Hepatocyte (in vitro differentiated cells): ENCODE measurements around the gene MCRS1. TPM values are rescaled to one million over a fixed set of nuclear protein-coding genes. Genes with fewer than 3 reads are reported as not detected.
A peak's percentile ranks its signal among the peaks of the same experiment; 100 is the strongest.

Experiments used
- DNase-seq: peaks from one replicate; pipeline ENCODE4 v3.0.0-alpha.2; 2016; ENCODE audit warnings: low spot score
- H2AFZ ChIP-seq: fragments of 200-600 bp; sonication (generic); 2 replicates; pipeline ENCODE4 v1.6.0; 2016; ENCODE audit warnings: antibody characterized with exemption, mild to moderate bottlenecking
- H3K27ac ChIP-seq: fragments of 200-600 bp; sonication (generic); 2 replicates; pipeline ENCODE4 v1.5.1; 2016; ENCODE audit warnings: mild to moderate bottlenecking
- H3K27me3 ChIP-seq: fragments of 200-600 bp; sonication (generic); 2 replicates; pipeline ENCODE4 v1.6.1; 2016
- H3K36me3 ChIP-seq: fragments of 200-600 bp; sonication (generic); replicated peaks from 2 replicates; pipeline ENCODE4 v1.5.1; 2016; ENCODE audit warnings: low read depth; ENCODE audit not compliant: insufficient read depth
- H3K4me1 ChIP-seq: fragments of 200-600 bp; sonication (generic); 2 replicates; pipeline ENCODE4 v1.5.1; 2016; ENCODE audit warnings: mild to moderate bottlenecking, moderate library complexity; ENCODE audit not compliant: insufficient read depth
- H3K4me2 ChIP-seq: fragments of 200-600 bp; sonication (generic); 2 replicates; pipeline ENCODE4 v1.6.0; 2016
- H3K4me3 ChIP-seq: fragments of 200-600 bp; sonication (generic); 2 replicates; pipeline ENCODE4 v1.5.1; 2016; ENCODE audit warnings: mild to moderate bottlenecking
- H3K79me2 ChIP-seq: fragments of 200-600 bp; sonication (generic); 2 replicates; pipeline ENCODE4 v1.6.0; 2017; ENCODE audit warnings: mild to moderate bottlenecking
- H3K9me2 ChIP-seq: fragments of 200-600 bp; sonication (generic); replicated peaks from 2 replicates; pipeline ENCODE4 v1.6.0; 2017; ENCODE audit warnings: mild to moderate bottlenecking; ENCODE audit not compliant: insufficient read depth
- H3K9me3 ChIP-seq: fragments of 200-600 bp; sonication (generic); 2 replicates; pipeline ENCODE4 v1.5.1; 2016; ENCODE audit warnings: low read depth, mild to moderate bottlenecking
- H4K20me1 ChIP-seq: fragments of 200-600 bp; sonication (generic); 2 replicates; pipeline ENCODE4 v1.6.0; 2016; ENCODE audit warnings: mild to moderate bottlenecking; ENCODE audit not compliant: insufficient read depth, poor library complexity, severe bottlenecking
- EZH2 ChIP-seq: fragments of 200-600 bp; sonication (generic); IDR thresholded peaks from 2 replicates; pipeline ENCODE4 v1.6.1; 2016; ENCODE audit warnings: antibody characterized with exemption, mild to moderate bottlenecking, borderline replicate concordance
- EZH2phosphoT487 ChIP-seq: fragments of 200-600 bp; sonication (generic); IDR thresholded peaks from one replicate; pipeline ENCODE4 v1.6.1; 2018; ENCODE audit warnings: antibody characterized with exemption, mild to moderate bottlenecking, low read depth, moderate library complexity; ENCODE audit not compliant: unreplicated experiment, severe bottlenecking
- WGBS: methylation state at CpG from one replicate; pipeline ENCODE4 v1.1.6; 2016; ENCODE audit warnings: low lambda C conversion rate; ENCODE audit errors: missing lambda C conversion rate; 5-methylcytosine and 5-hydroxymethylcytosine counted together
- polyA plus RNA-seq: library from polyadenylated mRNA; unstranded; fragments of >200 nt; fragmentation: Nextera tagmentation; extraction: Ambion mirVana; gene quantifications from 2 replicates; pipeline ENCODE4 v1.2.1, GENCODE V29; 2016
- total RNA-seq: library from RNA; depleted of rRNA; stranded (reverse); fragments of >200 nt; gene quantifications from 2 replicates; pipeline ENCODE4 v1.2.3, GENCODE V29; 2014
- TF ChIP-seq, protein P1 (sequence below): fragments of 200-600 bp; sonication (generic); IDR thresholded peaks from 2 replicates; pipeline ENCODE4 v1.5.1; 2016; ENCODE audit warnings: antibody characterized with exemption, mild to moderate bottlenecking; ENCODE audit not compliant: poor library complexity

MCRS1 gene
- total and polyA plus RNA-seq, 2 experiments from 2014 or later: 51.4 to 57.7 TPM

DNA sequence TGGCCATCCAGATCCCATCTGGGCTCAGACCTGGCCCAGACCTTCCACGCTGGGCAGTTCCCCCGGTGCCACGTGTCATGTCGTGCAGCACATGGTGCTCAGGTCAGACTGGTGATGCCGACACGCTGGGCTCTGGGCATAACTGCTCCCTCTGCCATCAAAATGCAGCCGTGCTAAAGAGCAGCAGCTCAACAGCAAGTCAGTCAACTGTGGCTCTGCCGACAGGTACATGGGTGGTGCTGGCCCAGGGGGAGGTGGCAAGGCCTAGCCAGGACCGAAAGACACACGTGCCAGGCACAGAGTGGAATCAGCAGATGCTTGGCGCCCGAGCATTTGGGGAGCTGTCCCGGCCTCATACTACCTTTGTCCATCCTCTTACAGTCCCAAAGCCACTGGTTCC, 1.6 kb downstream of the MCRS1 start:
- peaks cover 45% of the 10 kb centered on the region for H3K79me2 ChIP-seq
- DNase-seq: no peak
- 95% methylated on average over 13 of the region's 13 CpGs for WGBS
- H3K4me1 ChIP-seq: peaks cover 5% of the 10 kb centered on the region
- H4K20me1 ChIP-seq: no peaks in the 10 kb centered on the region
- no peak overlapping the region for H2AFZ ChIP-seq
- no peaks in the 10 kb centered on the region for H3K9me2 ChIP-seq
- no peaks in the 10 kb centered on the region for H3K9me3 ChIP-seq
- H3K4me2 ChIP-seq: peak overlapping the region; percentile 95
- no peaks in the 10 kb centered on the region for H3K27me3 ChIP-seq
- H3K27ac ChIP-seq: no peak overlapping the region
- no peak overlapping the region for H3K4me3 ChIP-seq
- no peaks in the 10 kb centered on the region for H3K36me3 ChIP-seq
- TF ChIP-seq EZH2 (no peak), EZH2phosphoT487 (no peak)
- TF ChIP-seq, protein P1, sequence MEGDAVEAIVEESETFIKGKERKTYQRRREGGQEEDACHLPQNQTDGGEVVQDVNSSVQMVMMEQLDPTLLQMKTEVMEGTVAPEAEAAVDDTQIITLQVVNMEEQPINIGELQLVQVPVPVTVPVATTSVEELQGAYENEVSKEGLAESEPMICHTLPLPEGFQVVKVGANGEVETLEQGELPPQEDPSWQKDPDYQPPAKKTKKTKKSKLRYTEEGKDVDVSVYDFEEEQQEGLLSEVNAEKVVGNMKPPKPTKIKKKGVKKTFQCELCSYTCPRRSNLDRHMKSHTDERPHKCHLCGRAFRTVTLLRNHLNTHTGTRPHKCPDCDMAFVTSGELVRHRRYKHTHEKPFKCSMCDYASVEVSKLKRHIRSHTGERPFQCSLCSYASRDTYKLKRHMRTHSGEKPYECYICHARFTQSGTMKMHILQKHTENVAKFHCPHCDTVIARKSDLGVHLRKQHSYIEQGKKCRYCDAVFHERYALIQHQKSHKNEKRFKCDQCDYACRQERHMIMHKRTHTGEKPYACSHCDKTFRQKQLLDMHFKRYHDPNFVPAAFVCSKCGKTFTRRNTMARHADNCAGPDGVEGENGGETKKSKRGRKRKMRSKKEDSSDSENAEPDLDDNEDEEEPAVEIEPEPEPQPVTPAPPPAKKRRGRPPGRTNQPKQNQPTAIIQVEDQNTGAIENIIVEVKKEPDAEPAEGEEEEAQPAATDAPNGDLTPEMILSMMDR: no peak

DNA sequence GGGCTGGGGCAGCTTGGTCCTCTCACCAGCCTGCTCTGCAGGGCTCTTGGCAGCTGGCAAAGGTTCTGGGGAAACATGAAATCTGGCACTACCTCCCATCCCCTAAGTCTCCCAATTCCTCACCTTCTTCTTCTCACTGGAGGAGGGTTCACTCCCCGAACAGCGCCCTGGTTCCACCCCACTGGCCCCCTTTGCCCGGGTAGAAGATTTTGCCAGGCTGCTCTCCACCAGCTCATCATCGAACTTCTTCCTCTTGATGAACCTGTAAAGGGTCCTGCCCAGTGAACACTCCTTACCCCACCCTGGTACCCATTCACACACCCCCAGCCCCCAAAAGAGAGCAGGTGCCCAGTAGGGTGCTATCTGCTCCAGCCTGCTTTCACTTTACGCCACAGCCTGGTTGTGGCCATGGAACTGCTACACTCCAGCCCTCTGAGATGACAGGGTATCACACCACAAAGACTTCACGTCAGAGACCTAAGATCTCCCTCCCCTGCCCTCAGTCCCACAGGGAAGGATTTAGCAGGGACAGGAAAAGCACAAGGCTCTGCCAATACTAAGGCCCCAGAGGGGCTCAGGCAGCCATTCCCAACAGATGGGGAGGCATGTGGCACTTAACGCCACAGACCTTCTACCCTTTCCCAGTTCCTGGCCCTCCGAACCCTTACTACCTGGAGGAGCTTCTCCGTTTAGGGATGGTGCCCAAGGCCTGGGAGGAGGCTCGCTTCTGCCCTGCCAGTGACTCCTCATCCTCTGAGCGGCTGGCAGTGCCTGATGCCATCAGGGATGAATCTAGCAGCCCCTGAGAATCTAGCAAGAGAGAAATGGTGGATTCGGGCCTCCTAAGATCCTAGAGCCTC, 2.3 kb downstream of the MCRS1 start:
- 94% methylated on average over 12 of the region's 12 CpGs for WGBS
- no peaks in the 10 kb centered on the region for H3K36me3 ChIP-seq
- H3K9me2 ChIP-seq: no peaks in the 10 kb centered on the region
- H3K4me3 ChIP-seq: no peak overlapping the region
- H2AFZ ChIP-seq: no peak overlapping the region
- H3K79me2 ChIP-seq: peaks cover 40% of the 10 kb centered on the region
- H3K27me3 ChIP-seq: no peaks in the 10 kb centered on the region
- DNase-seq: no peak
- no peaks in the 10 kb centered on the region for H4K20me1 ChIP-seq
- peaks cover 5% of the 10 kb centered on the region for H3K4me1 ChIP-seq
- no peaks in the 10 kb centered on the region for H3K9me3 ChIP-seq
- TF ChIP-seq EZH2 (no peak), EZH2phosphoT487 (no peak)
- TF ChIP-seq, protein P1: no peak
- H3K27ac ChIP-seq: no peak overlapping the region
- H3K4me2 ChIP-seq: no peak overlapping the region

DNA sequence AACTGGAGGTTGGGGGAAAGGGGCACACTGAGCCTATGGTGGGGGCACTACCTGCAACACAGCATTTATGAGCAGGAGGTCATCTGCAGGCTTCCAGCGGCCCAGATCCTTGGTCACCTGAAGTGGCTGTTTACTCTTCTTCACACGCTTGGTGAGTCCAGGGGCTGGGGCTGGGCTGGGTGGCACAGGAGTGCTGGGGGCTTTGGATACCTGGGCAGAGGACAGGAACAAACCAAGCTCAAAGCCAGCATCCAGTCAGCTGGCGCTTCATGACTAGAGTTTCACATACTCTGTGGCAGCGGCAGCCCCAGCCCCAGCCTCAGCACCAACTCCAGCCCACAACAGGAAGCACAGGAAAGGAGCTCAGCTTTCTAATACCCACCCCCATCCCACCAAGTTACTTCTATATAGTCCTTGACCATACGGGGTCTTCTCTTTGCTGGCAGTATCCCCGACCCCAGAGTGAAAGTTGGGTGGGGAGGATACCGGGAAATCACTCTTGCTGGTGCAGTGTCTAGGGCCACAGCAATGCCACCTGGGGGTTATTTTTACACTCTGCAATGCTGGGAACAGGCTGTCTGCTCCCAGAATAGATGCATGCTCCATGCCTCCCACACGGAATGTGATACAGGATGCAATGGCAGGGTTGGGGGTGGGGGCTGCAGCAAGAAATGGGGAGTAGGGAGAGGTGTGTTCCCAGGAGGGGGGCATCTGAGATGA, 3.1 kb downstream of the MCRS1 start:
- H3K4me1 ChIP-seq: peaks cover 5% of the 10 kb centered on the region
- no peak for DNase-seq
- H3K4me2 ChIP-seq: no peak overlapping the region
- no peaks in the 10 kb centered on the region for H3K27me3 ChIP-seq
- H3K4me3 ChIP-seq: no peak overlapping the region
- no peaks in the 10 kb centered on the region for H3K36me3 ChIP-seq
- peaks cover 32% of the 10 kb centered on the region for H3K79me2 ChIP-seq
- no peaks in the 10 kb centered on the region for H3K9me3 ChIP-seq
- no peak overlapping the region for H2AFZ ChIP-seq
- TF ChIP-seq, protein P1: no peak
- no peak for TF ChIP-seq EZH2phosphoT487
- no peak for TF ChIP-seq EZH2
- H4K20me1 ChIP-seq: no peaks in the 10 kb centered on the region
- no peak overlapping the region for H3K27ac ChIP-seq
- H3K9me2 ChIP-seq: no peaks in the 10 kb centered on the region
- WGBS: 96% methylated on average over 8 of the region's 8 CpGs
